K562 (cell line): ENCODE results near the gene SOWAHD. TPM values are rescaled to one million over a fixed set of nuclear protein-coding genes. Genes with fewer than 3 reads are reported as not detected.

Experiments
- CTCF ChIP-seq, 3 experiments: IDR thresholded peaks in 2 of 3; conservative IDR thresholded peaks in 1 of 3; 2 replicates each; pipeline ENCODE4 v1.5.1; 2011 to 2012; ENCODE audit warnings: low read length in 3 of 3, mild to moderate bottlenecking in 3 of 3, control low read depth in 2 of 3, improper control_type of control experiment in 1 of 3, inconsistent platforms in 1 of 3, low read depth in 1 of 3, mixed read lengths in 1 of 3, moderate library complexity in 1 of 3; ENCODE audit not compliant: insufficient read depth in 2 of 3
- CXXC5 ChIP-seq: fragments of 250-450 bp; sonication (Bioruptor Pico); IDR thresholded peaks from 2 replicates; pipeline ENCODE4 v1.8.0; 2022; ENCODE audit warnings: inconsistent platforms, mild to moderate bottlenecking, moderate library complexity
- E2F1 ChIP-seq: sonication (generic); formaldehyde crosslinking; IDR thresholded peaks from 2 replicates; pipeline ENCODE4 v1.8.1; 2023; ENCODE audit warnings: mild to moderate bottlenecking, missing genetic modification reagents, moderate library complexity
- LARP7 ChIP-seq: fragments of 450-650 bp; IDR thresholded peaks from 2 replicates; pipeline ENCODE4 v1.6.1; 2016
- NFE2 ChIP-seq: IDR thresholded peaks from 2 replicates; pipeline ENCODE4 v1.6.1; 2014; ENCODE audit warnings: antibody characterized with exemption, low read depth
- OTX1 ChIP-seq: fragments of 450-650 bp; formaldehyde crosslinking; IDR thresholded peaks from 2 replicates; pipeline ENCODE4 v1.4.0; 2022; ENCODE audit warnings: mild to moderate bottlenecking
- SIN3B ChIP-seq: fragments of 450-650 bp; IDR thresholded peaks from 2 replicates; pipeline ENCODE4 v1.6.1; 2017; ENCODE audit warnings: low read depth, mild to moderate bottlenecking, moderate library complexity
- STAG1 ChIP-seq: sonication (generic); formaldehyde crosslinking; IDR thresholded peaks from 2 replicates; pipeline ENCODE4 v1.5.0; 2020; ENCODE audit warnings: missing genetic modification reagents, borderline replicate concordance
- TRIM28 ChIP-seq: fragments of 450-650 bp; IDR thresholded peaks from 2 replicates; pipeline ENCODE4 v1.6.1; 2017
- ZHX1 ChIP-seq: fragments of 150-350 bp; conservative IDR thresholded peaks from 2 replicates; pipeline ENCODE4 v1.6.1; 2014; ENCODE audit warnings: low read length
- ZNF518B ChIP-seq: fragments of 250-450 bp; sonication (Bioruptor Pico); IDR thresholded peaks from 2 replicates; pipeline ENCODE4 v1.5.0; 2021; ENCODE audit warnings: mild to moderate bottlenecking, moderate library complexity
- ZNF609 ChIP-seq: sonication (generic); formaldehyde crosslinking; IDR thresholded peaks from 2 replicates; pipeline ENCODE4 v1.8.1; 2023; ENCODE audit warnings: missing genetic modification reagents, mild to moderate bottlenecking, borderline replicate concordance
- polyA plus RNA-seq, 8 experiments: library from polyadenylated mRNA; depleted of rRNA in 4 of 8; stranded (reverse) in 5 of 8; unstranded in 3 of 8; fragments of >200 nt; fragmentation: Nextera tagmentation in 2 of 8; fragmentation: Illumina TruSeq in 1 of 8; extraction: Ambion mirVana in 2 of 8; extraction: Trizol in 1 of 8; gene quantifications; 2 replicates each; pipeline versions ENCODE4 v1.2.1 to v1.2.3, GENCODE V29; 2011 to 2014; ENCODE audit warnings: inconsistent platforms in 1 of 8, missing spikeins in 1 of 8
- total RNA-seq, 7 experiments: library from RNA; depleted of rRNA in 6 of 7; stranded (reverse); fragments of >200 nt in 6 of 7; fragmentation: Illumina TruSeq in 2 of 7; extraction: Trizol in 2 of 7; gene quantifications; 2 replicates each; pipeline versions ENCODE4 v1.2.1 to v1.2.3, GENCODE V29; 2011 to 2021; ENCODE audit warnings: low replicate concordance in 1 of 7

SOWAHD gene
- total and polyA plus RNA-seq, 9 of the 15 experiments (the other 6 are each of a cell fraction or from before 2014, with no cell fraction given), result 0.13 to 0.29 TPM; not detected in 7

- TF ChIP-seq STAG1 (no peak), LARP7 (no peak), ZNF609 (no peak), CXXC5 (CRISPR knock-in tag) (no peak), ZNF518B (CRISPR knock-in tag) (no peak), ZHX1 (no peak), CTCF (IDR thresholded peaks at IDR 0.05 in 2 of 3, conservative IDR thresholded peaks at IDR 0.05 in 1 of 3; ENCODE audit: insufficient read depth in 2 of 3, low read depth in 1 of 3, low read length in 3 of 3) (peak; percentile 58 to 78 (median 72)), SIN3B (no peak), NFE2 (no peak), E2F1 (CRISPR knock-in tag) (no peak), OTX1 (no peak), TRIM28 (no peak)
These were observed 28.8 kb upstream of the SOWAHD start (continued) for GRCh38 chrX:119729408-119730201.
